Astrocyte (in vitro differentiated cells and primary cell): Measurements from ENCODE around the gene MARCHF4.

Source experiments
- EZH2 ChIP-seq: IDR thresholded peaks from 2 replicates; pipeline ENCODE4 v1.6.1; 2012; ENCODE audit warnings: mild to moderate bottlenecking, low read length, inconsistent platforms; ENCODE audit not compliant: insufficient read depth
- TF ChIP-seq, protein P1 (sequence below): IDR thresholded peaks from 2 replicates; pipeline ENCODE4 v1.5.1; 2011; ENCODE audit warnings: low read depth, mild to moderate bottlenecking, inconsistent platforms, low read length, moderate library complexity; ENCODE audit not compliant: insufficient read depth

DNA sequence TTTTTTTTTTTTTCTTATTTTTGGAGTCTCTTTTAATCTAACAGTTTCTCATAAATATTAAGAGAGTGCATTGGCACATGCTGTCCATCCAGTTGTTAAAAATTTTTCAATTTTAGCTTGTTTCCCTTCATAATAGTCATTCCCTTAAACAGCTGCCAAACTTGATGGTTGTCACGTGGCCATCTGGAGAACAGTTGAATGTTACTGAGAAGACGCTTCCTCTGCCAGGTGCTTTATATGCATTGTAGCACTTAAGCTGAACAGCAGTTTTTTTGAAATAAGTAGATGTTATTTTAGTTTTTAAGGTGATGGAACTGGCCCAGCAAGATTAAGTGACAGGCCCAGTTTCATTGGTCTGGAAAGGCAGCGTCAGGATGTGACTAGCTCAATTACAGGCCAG lies 43.3 kb upstream of the MARCHF4 start:
- TF ChIP-seq, protein P1, sequence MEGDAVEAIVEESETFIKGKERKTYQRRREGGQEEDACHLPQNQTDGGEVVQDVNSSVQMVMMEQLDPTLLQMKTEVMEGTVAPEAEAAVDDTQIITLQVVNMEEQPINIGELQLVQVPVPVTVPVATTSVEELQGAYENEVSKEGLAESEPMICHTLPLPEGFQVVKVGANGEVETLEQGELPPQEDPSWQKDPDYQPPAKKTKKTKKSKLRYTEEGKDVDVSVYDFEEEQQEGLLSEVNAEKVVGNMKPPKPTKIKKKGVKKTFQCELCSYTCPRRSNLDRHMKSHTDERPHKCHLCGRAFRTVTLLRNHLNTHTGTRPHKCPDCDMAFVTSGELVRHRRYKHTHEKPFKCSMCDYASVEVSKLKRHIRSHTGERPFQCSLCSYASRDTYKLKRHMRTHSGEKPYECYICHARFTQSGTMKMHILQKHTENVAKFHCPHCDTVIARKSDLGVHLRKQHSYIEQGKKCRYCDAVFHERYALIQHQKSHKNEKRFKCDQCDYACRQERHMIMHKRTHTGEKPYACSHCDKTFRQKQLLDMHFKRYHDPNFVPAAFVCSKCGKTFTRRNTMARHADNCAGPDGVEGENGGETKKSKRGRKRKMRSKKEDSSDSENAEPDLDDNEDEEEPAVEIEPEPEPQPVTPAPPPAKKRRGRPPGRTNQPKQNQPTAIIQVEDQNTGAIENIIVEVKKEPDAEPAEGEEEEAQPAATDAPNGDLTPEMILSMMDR = no peak
- TF ChIP-seq EZH2 = no peak
